ENCODE data around the gene ST3GAL2. TPM values are rescaled to one million over a fixed set of nuclear protein-coding genes. Genes with fewer than 3 reads are reported as not detected.

ST3GAL2 gene
- total RNA-seq, 1 donor from 2014 or later = 37.2 TPM

DNA sequence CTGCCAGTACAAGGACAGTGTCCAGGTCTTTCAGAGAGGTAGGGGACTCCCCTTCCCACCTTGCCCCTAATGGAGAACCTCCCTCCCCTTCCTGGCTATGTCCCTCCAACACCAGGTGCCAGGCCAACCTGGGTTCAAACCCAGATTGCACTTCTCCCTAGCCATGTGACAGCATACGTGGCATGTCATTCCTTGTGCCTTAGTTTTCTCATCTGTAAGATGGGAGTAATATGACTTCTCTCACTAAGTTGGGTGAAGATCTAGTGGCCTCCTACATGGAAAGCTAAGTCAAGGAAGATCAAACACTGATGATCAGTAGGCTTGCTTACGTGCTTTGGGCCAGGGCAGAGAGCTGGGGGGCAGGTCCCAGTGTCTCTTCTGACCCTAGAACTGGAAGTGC is 24.3 kb upstream of the ST3GAL2 start:
- no peak overlapping the region for H3K4me3 Mint-ChIP-seq
- no peak for DNase-seq (ENCODE audit: extremely low spot score, unreplicated experiment)
- TF ChIP-seq, protein P1, sequence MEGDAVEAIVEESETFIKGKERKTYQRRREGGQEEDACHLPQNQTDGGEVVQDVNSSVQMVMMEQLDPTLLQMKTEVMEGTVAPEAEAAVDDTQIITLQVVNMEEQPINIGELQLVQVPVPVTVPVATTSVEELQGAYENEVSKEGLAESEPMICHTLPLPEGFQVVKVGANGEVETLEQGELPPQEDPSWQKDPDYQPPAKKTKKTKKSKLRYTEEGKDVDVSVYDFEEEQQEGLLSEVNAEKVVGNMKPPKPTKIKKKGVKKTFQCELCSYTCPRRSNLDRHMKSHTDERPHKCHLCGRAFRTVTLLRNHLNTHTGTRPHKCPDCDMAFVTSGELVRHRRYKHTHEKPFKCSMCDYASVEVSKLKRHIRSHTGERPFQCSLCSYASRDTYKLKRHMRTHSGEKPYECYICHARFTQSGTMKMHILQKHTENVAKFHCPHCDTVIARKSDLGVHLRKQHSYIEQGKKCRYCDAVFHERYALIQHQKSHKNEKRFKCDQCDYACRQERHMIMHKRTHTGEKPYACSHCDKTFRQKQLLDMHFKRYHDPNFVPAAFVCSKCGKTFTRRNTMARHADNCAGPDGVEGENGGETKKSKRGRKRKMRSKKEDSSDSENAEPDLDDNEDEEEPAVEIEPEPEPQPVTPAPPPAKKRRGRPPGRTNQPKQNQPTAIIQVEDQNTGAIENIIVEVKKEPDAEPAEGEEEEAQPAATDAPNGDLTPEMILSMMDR (conservative IDR thresholded peaks at IDR 0.05) = no peak
- H3K9me3 Mint-ChIP-seq = no peaks in the 10 kb centered on the region
- H3K27me3 Mint-ChIP-seq = no peaks in the 10 kb centered on the region
- no peak overlapping the region for H3K27ac Mint-ChIP-seq
- H3K4me1 Mint-ChIP-seq (ENCODE audit: unreplicated experiment) = no peaks in the 10 kb centered on the region
- no peaks in the 10 kb centered on the region for H3K36me3 Mint-ChIP-seq

DNA sequence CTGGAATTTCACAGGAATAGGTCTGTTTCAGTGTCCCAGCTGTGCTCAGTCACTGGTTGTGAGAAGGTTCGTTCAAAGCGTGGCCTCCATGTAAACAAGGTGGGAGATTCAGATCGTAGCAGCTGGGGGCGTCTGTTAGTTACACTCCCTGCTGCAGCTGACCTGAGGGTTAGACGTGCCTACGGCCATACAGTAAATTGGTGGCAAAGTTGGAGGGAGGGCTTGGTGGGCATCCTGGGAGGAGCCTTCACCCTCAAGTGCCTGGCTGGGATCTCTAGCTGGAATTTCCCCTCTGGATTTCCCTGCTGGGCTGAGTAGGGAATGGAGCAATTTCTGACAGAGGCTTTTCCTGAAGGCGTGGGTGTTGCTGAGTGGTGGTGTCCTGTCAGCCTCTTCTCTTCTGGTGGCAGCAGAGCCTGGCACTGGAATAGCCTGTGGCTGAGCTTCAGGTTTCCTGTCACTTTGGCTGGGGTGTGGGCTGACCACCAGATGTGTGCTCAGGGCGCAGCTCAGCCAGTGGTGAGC is 21.9 kb upstream of the ST3GAL2 start:
- H3K4me1 Mint-ChIP-seq (ENCODE audit: unreplicated experiment) = no peaks in the 10 kb centered on the region
- no peak overlapping the region for H3K27ac Mint-ChIP-seq
- H3K4me3 Mint-ChIP-seq = no peak overlapping the region
- TF ChIP-seq, protein P1 (conservative IDR thresholded peaks at IDR 0.05) = no peak
- no peaks in the 10 kb centered on the region for H3K27me3 Mint-ChIP-seq
- DNase-seq (ENCODE audit: extremely low spot score, unreplicated experiment) = no peak
- H3K36me3 Mint-ChIP-seq = no peaks in the 10 kb centered on the region
- H3K9me3 Mint-ChIP-seq = no peaks in the 10 kb centered on the region

DNA sequence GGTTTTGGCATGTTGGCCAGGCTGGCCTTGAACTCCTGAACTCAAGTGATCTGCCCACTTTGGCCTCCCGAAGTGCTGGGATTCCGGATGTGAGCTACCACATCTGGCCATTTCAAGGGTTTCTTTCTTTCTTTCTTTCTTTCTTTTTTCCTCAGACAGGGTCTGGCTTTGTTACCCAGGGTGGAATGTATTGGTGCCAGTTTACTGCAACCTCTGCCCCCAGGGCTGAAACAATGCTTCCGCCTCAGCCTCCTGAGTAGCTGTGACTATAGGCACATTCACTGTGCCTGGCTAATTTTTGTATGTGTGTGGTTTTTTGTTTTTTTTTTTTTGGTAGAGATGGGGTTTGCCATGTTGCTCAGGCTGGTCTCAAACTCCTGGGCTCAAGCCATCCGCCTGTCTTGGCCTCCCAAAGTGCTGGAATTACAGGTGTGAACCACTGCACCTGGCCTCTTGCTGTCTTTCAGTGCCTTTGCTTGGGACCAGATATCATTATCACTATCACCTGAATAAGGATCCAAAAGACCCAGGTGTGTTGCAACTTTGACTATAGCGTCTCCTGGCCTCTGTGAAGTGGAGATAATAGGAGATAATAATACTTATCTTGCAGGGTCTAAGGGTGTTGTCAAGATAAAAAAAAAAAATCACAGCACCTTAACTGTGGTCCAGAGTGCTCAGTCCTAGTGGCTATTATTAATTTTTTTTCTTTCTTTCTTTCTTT is 18.7 kb upstream of the ST3GAL2 start:
- peak overlapping the region; percentile 46 for H3K27ac Mint-ChIP-seq
- DNase-seq (ENCODE audit: extremely low spot score, unreplicated experiment) = no peak
- H3K36me3 Mint-ChIP-seq = no peaks in the 10 kb centered on the region
- H3K4me3 Mint-ChIP-seq = peak overlapping the region; percentile 65
- H3K4me1 Mint-ChIP-seq (ENCODE audit: unreplicated experiment) = no peaks in the 10 kb centered on the region
- TF ChIP-seq, protein P1 (conservative IDR thresholded peaks at IDR 0.05) = no peak
- H3K9me3 Mint-ChIP-seq = no peaks in the 10 kb centered on the region
- H3K27me3 Mint-ChIP-seq = no peaks in the 10 kb centered on the region

DNA sequence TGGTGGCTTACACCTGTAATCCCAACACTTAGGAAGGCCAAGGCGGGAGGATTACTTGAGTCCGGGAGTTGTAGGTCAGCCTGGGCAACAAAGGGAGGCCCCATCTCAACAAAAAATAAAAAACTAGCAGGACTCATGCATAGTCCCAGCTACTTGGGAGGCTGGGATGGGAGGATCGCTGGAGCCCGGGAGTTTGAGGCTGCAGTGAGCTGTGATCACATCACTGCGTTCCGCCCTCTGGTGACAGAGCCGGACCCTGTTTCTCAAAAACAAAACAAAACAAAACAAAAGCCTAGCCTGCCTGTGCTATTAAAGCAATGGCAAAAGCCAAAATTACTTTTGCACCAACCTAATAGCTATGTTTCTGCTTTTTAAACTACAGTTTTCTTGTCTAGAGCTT is 17.0 kb upstream of the ST3GAL2 start:
- H3K4me1 Mint-ChIP-seq (ENCODE audit: unreplicated experiment) = no peaks in the 10 kb centered on the region
- no peak for DNase-seq (ENCODE audit: extremely low spot score, unreplicated experiment)
- no peaks in the 10 kb centered on the region for H3K36me3 Mint-ChIP-seq
- TF ChIP-seq, protein P1 (conservative IDR thresholded peaks at IDR 0.05) = no peak
- no peak overlapping the region for H3K27ac Mint-ChIP-seq
- no peaks in the 10 kb centered on the region for H3K9me3 Mint-ChIP-seq
- no peaks in the 10 kb centered on the region for H3K27me3 Mint-ChIP-seq
- peak overlapping the region; percentile 72 for H3K4me3 Mint-ChIP-seq

DNA sequence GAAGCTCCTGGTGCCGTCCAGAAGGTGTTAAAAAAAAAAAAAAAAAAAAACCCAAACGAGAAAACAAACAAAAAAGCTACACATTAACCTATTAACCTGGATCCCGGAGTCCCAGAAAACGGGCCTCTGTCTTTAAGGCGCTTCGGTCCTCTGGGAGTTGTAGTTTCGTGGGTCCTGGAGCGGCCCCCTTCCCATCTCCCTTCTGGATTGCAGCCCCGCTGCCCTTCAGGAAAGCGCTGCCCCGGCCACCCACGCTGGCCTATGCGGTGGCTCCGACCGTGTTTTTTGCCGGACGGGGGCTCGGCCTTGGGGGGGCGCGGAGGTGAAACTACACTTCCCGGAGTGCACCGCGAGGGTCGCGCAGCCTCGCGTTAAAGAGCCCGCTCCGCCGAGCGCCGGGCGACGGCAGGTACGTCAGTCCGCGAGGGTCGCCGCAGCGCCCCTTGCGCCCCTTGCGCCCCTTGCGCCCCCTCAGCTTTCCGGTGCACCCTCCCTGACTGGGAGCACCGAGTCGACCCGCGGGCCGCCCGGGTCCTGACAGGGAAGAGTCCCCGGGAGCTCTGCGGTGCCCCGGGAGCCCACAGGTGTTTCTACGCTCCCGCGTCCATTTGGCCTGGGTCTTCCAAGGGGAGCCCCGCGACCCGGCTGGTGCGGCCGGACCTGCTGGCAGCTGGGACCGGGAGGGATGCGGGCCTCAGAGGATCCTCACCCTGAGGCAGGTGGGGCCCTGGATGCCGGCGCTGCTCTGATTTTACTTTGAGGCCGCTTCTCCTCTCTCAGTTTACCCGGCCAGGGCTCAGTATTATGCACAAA is 15.5 kb upstream of the ST3GAL2 start, which contains the start of gene FCSK:
TSS of gene FCSK (plus strand) at position 374 of the 813 bp plus-strand sequence. CDS start 8,596 bp downstream, outside the sequence.
- Mint-ChIP-seq H3K27ac (peak within 1 kb of the TSS; percentile 91), H3K4me1 (ENCODE audit: unreplicated experiment) (no peaks in the 10 kb centered on the region), H3K36me3 (no peaks in the 10 kb centered on the region), H3K9me3 (no peaks in the 10 kb centered on the region), H3K4me3 (peak within 1 kb of the TSS; percentile 94), H3K27me3 (no peaks in the 10 kb centered on the region)
- TF ChIP-seq, protein P1 (conservative IDR thresholded peaks at IDR 0.05) = peak; percentile 17
- DNase-seq (ENCODE audit: extremely low spot score, unreplicated experiment) = peak; percentile 80

Data from type B pancreatic cell (in vitro differentiated cells).